CD4-positive, alpha-beta T cell treated with Interferon gamma for 1 hour (primary cell): ENCODE data around the gene ZNF644.
"Not testable (repeated sequence)": the region's sequence is repeated elsewhere in the genome, so short reads cannot be mapped to it uniquely, and the experiment has no call there.

Experiments
- DNase-seq: peaks from one replicate; pipeline ENCODE4 v3.0.0-alpha.2; 2020

ZNF644 gene

DNA sequence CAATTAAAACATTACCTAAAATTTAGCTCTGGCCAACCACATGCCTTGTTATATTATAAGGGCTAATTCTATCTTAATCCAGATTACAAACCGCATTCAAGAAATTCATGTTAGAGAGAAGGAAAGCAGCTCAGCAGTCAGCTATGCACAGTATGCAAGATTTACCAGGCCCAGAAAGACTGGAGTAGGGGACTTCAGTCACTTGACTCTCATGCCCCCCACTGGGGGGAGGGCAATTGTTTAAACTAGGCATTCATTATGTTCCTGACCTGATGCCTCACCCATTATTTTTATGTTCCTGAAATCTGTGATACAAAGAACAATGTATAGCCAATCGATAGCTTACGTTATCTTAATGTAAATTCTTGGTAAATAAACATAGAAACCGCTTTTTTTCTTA is 96.9 kb downstream of the ZNF644 start:
- no peak for DNase-seq

DNA sequence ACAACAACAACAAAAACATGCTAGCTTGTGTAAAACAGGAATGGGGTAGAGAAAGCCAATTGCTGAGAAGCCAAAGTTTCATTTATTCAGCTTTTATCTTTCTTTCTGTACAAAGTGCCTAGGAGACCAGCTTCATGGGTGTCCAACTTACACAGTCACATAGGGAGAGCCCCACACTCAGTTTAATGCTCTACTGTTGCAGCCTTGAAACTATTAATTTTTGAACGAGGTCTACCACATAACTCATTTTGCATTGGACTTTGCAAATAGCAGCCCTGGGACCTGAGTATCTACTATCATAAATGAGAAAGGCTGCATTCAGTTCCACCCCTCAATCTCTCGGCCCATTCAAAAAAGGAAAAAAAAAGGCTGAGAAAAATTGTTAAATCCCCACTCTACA is 98.8 kb downstream of the ZNF644 start:
- DNase-seq: no peak

DNA sequence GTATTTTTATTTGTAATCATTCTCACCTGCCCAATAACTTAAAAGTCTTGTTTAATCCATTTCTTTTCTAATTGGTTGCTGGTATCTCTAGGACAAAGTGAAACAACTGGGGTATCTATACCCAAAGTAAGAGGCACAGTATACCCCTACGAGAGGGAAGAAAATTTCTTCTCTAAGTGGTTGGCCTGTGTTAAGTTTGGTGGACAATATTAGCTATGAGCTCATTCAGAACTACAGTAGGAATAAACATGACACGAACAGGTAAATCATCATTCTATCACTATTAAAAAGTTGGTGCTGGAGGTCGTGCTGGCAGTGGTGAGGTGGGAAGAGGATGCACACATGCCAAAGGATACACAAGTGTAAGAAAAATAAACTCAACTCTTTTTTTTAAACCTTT is 99.6 kb downstream of the ZNF644 start:
- DNase-seq: no peak

DNA sequence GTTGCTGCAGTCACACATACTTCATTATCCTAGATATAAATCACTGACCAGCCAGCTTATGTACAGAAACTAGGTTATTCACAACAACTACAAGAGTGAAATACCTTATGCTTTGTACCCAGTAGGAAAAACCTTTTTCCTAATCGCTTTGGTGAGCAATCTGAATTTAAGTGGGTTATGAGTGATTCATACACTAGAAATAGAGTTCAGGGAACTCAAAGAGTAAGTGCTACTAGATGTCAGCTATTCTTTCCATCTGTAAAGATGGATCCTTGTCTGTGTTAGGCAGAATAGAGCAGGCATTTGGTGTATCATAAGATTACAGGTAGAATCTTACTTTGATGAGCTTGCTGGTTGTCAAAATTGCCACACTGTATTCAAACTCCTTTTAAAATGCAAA is 101.9 kb downstream of the ZNF644 start:
- DNase-seq: no peak

DNA sequence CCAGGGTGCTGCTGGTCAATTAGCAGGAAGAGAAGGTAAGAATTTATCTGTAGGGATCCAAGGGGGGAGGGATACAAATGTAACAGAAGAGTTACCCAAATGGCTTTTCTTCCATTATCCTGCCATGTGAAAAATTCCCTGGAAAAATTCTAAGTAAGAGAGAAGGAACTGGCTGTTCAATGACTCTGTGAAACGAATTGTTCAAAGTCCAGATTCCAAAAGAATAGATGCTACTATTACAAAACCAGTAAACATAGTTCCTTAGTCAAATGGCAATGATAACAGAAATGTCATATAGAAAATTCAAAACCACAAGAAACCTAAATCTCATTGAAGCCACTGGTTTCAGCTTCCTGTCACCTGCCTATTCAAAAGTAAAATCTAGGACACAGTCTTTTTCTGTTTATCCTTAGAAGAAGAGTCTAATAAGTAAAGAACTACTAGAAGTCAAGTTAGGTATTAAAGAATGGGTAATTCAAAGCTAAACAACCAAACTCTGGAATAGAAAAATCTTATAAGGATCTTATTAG is 102.6 kb downstream of the ZNF644 start:
- no peak for DNase-seq

DNA sequence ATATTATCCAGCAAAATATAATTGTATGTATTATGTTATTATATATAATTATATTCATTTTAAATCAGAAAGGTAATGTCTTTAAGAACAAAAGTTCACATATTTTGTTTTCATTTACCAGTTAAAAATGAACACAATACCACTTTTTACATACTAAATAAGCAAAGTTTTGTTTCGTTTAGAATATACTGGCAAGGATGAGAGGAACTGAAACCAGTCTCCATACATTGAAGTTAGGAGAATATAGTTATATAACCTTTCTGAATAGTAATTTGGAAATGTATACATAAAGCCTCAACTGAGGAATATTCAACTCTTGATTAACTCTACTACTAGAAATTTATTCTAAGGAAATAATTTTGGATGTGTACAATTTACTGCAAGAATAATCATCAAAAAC is 110.5 kb downstream of the ZNF644 start:
- DNase-seq: no peak

DNA sequence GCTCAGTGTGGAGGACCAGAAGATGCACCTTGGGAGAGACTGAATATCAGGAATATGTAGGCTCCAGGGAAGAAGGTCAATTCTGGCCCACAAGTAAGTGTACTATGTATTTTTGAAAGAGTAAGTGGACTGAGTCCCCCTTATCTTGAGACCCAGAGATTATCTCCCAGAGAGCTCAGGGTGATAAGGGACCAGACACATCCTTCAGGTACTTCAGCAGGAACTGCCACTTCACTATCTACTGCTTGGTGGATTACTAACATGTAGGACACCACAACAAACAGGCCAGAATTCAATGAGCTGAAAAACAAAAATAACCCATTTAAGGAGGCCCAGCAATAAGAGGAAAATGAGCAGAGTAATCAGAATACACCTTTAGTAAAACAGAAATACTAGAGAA is 119.2 kb downstream of the ZNF644 start:
- DNase-seq: no peak

DNA sequence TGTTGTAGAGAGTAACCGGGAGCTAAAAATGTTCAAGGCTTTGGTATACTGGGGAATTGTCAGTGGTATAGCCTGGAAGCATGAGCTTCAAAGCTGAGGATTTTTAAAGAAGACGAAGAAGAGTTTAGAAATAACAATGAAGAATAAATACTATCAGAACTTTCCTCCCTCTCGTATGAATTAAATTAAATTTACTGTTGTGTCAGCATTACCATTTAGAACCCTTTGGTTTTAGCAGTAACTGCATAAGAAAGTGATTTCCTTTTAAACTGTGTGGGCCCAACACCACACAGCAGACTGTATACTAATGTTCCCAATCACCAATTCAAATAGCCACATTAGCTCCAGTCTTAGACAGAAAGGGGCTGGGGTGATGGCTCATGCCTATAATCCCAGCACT is 122.6 kb downstream of the ZNF644 start:
- DNase-seq: no peak

DNA sequence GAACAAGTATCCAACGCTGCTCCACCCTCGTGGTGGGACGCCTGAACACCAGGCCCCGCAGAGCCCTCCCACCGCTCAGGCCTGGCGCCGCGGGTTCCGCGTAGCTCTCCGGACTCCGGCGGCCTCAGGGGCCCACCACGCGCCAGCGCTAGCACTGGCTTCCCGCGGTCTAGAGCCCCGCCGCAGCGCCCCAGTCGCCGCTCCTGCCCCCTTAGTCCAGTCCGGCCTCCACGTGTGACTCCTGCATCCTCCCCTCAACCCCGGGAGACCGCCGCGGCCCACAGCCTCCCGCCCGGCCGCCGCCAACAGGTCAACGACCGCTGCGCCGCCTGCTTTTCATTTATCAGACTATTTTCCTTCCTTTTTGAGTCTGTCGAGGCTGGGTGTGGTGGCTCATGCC is 128.2 kb downstream of the ZNF644 start:
- DNase-seq: not testable (repeated sequence)

DNA sequence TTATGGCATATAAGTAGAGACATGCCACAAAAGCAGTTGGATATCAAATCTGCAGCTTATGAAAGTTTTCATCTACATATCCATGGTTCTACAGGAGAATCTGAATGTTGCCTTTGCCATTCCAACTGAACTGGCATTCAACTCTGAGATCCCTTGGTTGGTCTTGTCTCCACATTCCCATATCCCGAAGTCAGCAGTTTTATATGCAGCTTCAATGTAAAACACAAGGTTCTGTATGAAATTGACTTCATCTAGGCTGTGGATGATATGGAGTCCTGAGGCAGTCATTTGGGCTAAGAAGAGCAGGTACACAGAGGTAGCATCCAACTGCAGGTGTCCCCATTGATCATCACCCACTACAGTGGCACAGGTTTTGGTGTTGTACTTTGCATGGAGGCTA is 129.0 kb downstream of the ZNF644 start:
- not testable (repeated sequence) for DNase-seq

DNA sequence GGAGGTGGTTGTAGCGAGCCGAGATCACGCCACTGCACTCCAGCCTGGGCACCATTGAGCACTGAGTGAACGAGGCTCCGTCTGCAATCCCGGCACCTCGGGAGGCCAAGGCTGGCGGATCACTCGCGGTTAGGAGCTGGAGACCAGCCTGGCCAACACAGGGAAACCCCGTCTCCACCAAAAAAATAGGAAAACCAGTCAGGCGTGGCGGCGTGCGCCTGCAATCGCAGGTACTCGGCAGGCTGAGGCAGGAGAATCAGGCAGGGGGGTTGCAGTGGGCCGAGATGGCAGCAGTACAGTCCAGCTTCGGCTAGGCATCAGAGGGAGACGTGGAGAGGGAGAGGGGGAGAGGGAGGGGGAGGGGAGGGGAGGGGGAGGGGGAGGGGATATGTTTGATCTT is 129.6 kb downstream of the ZNF644 start:
- DNase-seq: not testable (repeated sequence)

DNA sequence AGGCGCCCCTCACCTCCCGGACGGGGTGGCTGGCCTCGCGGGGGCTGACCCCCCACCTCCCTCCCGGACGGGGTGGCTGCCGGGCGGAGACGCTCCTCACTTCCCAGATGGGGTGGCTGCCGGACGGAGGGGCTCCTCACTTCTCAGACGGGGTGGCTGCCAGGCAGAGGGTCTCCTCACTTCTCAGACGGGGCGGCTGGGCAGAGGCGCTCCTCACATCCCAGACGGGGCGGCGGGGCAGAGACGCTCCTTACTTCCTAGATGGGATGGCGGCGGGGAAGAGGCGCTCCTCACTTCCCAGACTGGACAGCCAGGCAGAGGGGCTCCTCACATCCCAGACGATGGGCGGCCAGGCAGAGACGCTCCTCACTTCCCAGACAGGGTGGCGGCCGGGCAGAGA is 130.1 kb downstream of the ZNF644 start:
- DNase-seq: not testable (repeated sequence)

DNA sequence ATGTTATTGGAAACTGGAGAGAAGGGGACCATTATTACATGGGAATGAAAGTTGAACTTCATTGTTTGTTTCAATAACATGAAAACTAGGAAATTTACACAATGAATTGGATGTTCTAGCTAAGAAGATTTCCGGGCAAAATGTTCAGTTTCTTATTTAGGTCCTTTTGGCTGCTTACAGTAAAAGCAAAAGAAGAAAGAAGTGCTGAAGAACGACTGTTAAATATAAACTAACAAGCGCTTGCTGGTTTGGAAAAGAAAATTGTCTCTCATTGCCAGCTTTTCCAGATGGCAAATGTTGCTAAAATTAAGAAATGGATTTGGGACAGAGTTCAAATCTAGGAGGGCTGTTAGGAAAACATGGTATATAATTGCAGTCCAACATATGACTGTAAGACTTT is 139.6 kb downstream of the ZNF644 start:
- DNase-seq: no peak

DNA sequence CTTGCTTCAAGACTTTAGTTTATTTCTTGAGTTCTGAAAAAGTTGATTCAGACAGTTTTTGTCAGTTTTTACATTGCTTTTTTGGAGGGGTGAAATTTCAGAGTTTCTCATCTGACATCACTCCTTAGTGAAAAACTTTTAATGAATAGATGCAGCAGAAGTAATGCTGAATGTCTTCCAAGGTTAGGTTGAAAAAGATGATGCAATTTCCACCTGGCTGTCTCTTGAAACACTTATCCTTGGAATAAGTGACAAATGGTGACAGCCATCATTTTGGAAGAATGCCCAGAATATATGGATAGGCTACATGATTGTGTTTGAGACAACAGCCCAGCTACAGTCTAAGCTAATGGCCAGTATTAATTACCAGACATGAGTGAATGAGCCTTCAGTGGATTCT is 140.8 kb downstream of the ZNF644 start:
- no peak for DNase-seq

DNA sequence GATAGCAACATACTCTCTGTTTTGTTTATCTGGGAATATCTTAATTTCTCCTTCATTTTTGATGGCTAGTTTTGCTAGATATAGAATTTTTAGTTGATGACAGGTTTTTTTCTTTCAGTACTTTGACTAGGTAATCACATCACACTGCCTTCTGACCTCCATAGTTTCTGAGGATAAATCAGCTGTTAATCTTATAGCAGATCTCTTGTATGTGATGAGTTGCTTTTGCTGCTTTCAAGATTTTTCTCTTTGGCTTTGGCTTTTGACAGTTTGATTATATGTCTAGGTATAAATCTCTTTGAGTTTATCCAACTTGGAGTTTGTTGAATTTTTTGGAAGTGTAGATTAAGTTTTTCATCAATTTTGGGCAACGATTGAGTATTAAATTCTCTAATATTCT is 142.6 kb downstream of the ZNF644 start:
- no peak for DNase-seq

DNA sequence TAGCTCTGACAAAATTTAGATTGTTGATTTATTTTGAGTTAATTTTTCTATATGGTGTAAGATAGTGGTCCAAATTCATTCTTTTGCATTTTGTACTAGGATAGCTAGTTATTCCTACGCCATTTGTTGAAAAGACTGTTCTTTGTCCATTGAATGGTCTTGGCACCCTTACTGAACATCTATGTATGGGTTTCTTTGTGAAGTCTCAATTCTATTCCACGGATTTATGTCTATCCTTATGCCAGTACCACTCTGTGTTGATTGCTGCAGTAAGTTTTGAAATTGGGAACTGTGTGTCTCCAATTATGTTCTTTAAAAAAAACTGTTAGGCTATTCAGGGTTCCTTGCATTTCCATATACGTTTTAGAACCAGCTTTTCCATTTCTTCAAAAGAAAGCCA is 145.7 kb downstream of the ZNF644 start:
- DNase-seq: no peak
